GM12878 (cell line): ENCODE data around the gene SLC23A2. TPM values are rescaled to one million over a fixed set of nuclear protein-coding genes. Genes with fewer than 3 reads are reported as not detected.

Experiments used
- ATAC-seq: fragments of 200-7000 bp; cut with Tn5 transposase; 3 replicates; pipeline ENCODE4 v1.9.1; 2020; ENCODE audit warnings: mild to moderate bottlenecking, moderate library complexity
- BruUV-seq: library from RNA; stranded (reverse); fragments of 400-500 nt; replicated peaks from 2 replicates; lab custom pipeline; 2021; lab: Mats Ljungman, UMichigan
- CTCF ChIA-PET: fragments of 300-600 bp; sonication (Branson Sonifier 250); formaldehyde crosslinking; extraction: SDS; loops from one replicate; lab custom pipeline; 2021; ENCODE audit warnings: inconsistent platforms; lab: Yijun Ruan, JAX
- POLR2A ChIA-PET: fragments of 350-600 bp; formaldehyde crosslinking; extraction: SDS; loops from one replicate; lab custom pipeline; 2021; ENCODE audit warnings: inconsistent platforms; lab: Charles Lee
- RAD21 ChIA-PET: fragments of 300-600 bp; sonication (Branson Sonifier 250); formaldehyde crosslinking; loops from one replicate; lab custom pipeline; 2023; ENCODE audit warnings: antibody characterized with exemption; ENCODE audit not compliant: unreplicated experiment; lab: Charles Lee
- SMC1A ChIA-PET: fragments of 300-600 bp; sonication (Branson Sonifier 250); formaldehyde crosslinking; loops from one replicate; lab custom pipeline; 2023; ENCODE audit not compliant: unreplicated experiment, uncharacterized antibody; lab: Charles Lee
- DNase-seq: peaks from one replicate; pipeline ENCODE4 v3.0.0-alpha.2; 2011; ENCODE audit warnings: low read depth, low spot score
- FAIRE-seq: peaks from 3 replicates; lab custom pipeline; 2011; peaks lifted over from hg19 to GRCh38; lab: Jason Lieb, UNC
- H2AFZ ChIP-seq: 2 replicates; pipeline ENCODE4 v1.6.0; 2011; ENCODE audit warnings: low read depth, low read length, control low read depth; ENCODE audit not compliant: control insufficient read depth
- H3K27ac ChIP-seq: 2 replicates; pipeline ENCODE4 v1.5.1; 2011; ENCODE audit warnings: control low read depth; ENCODE audit not compliant: control insufficient read depth, insufficient read depth
- H3K27me3 ChIP-seq, 2 experiments: replicated peaks in 1 of 2; 2 replicates each; pipeline versions ENCODE4 v1.6.0 to v1.6.1; 2011; ENCODE audit warnings: low read length in 1 of 2; ENCODE audit not compliant: control insufficient read depth in 2 of 2, insufficient read depth in 2 of 2
- H3K36me3 ChIP-seq, 2 experiments: 2 replicates each; pipeline ENCODE4 v1.5.1; 2011; ENCODE audit warnings: low read length in 1 of 2; ENCODE audit not compliant: control insufficient read depth in 2 of 2, insufficient read depth in 2 of 2
- H3K4me1 ChIP-seq: 2 replicates; pipeline ENCODE4 v1.6.1; 2011; ENCODE audit warnings: mild to moderate bottlenecking, low read length, moderate library complexity, mixed read lengths; ENCODE audit not compliant: control insufficient read depth, insufficient read depth
- H3K4me2 ChIP-seq: 2 replicates; pipeline ENCODE4 v1.6.0; 2011; ENCODE audit warnings: control low read depth; ENCODE audit not compliant: control insufficient read depth, insufficient read depth
- H3K4me3 ChIP-seq: fragments of 200-600 bp; sonication (generic); 2 replicates; pipeline ENCODE4 v1.5.1; 2016
- H3K79me2 ChIP-seq: 2 replicates; pipeline ENCODE4 v1.6.0; 2011; ENCODE audit warnings: low read length; ENCODE audit not compliant: control insufficient read depth, insufficient read depth
- H3K9ac ChIP-seq: 2 replicates; pipeline ENCODE4 v1.8.0; 2011; ENCODE audit warnings: low read length, control low read depth, mixed read lengths; ENCODE audit not compliant: control insufficient read depth, insufficient read depth
- H3K9me3 ChIP-seq: replicated peaks from 3 replicates; pipeline ENCODE4 v1.5.1; 2011; ENCODE audit warnings: mild to moderate bottlenecking, low read length; ENCODE audit not compliant: control insufficient read depth, insufficient read depth
- H4K20me1 ChIP-seq: 2 replicates; pipeline ENCODE4 v1.6.0; 2011; ENCODE audit not compliant: control insufficient read depth, insufficient read depth
- ASH2L ChIP-seq: fragments of 300-600, 200-600 bp; sonication (generic); IDR thresholded peaks from 2 replicates; pipeline ENCODE4 v1.6.1; 2017; ENCODE audit warnings: low read depth, mild to moderate bottlenecking, borderline replicate concordance
- CBFB ChIP-seq: IDR thresholded peaks from 2 replicates; pipeline ENCODE4 v1.6.1; 2016; ENCODE audit warnings: antibody characterized with exemption, low read depth
- CHD2 ChIP-seq: IDR thresholded peaks from 2 replicates; pipeline ENCODE4 v1.6.1; 2011; ENCODE audit warnings: low read depth, low read length, improper control_type of control experiment, borderline replicate concordance
- CREM ChIP-seq: IDR thresholded peaks from 2 replicates; pipeline ENCODE4 v1.6.1; 2014; ENCODE audit warnings: antibody characterized with exemption, low read depth
- DPF2 ChIP-seq: fragments of 450-650 bp; IDR thresholded peaks from 2 replicates; pipeline ENCODE4 v1.6.1; 2017; ENCODE audit warnings: mild to moderate bottlenecking
- HCFC1 ChIP-seq: fragments of 150-350 bp; IDR thresholded peaks from 2 replicates; pipeline ENCODE4 v1.6.1; 2014; ENCODE audit warnings: low read length
- KDM1A ChIP-seq: fragments of 200-600 bp; sonication (generic); IDR thresholded peaks from 2 replicates; pipeline ENCODE4 v1.6.1; 2016; ENCODE audit warnings: borderline replicate concordance
- KLF5 ChIP-seq: fragments of 450-650 bp; IDR thresholded peaks from 2 replicates; pipeline ENCODE4 v1.6.1; 2014; ENCODE audit warnings: mild to moderate bottlenecking; ENCODE audit not compliant: partially characterized antibody
- NFYB ChIP-seq: IDR thresholded peaks from 2 replicates; pipeline ENCODE4 v1.6.1; 2011; ENCODE audit warnings: low read depth, mild to moderate bottlenecking, low read length, improper control_type of control experiment, moderate library complexity; ENCODE audit not compliant: insufficient read depth
- SRF ChIP-seq, 2 experiments: IDR thresholded peaks; 2 replicates each; pipeline ENCODE4 v1.6.1; 2011; ENCODE audit warnings: low read depth in 2 of 2, low read length in 2 of 2, mild to moderate bottlenecking in 1 of 2, moderate library complexity in 1 of 2
- TCF3 ChIP-seq: IDR thresholded peaks from 2 replicates; pipeline ENCODE4 v1.6.1; 2012; ENCODE audit warnings: low read depth, mild to moderate bottlenecking, low read length, borderline replicate concordance; ENCODE audit not compliant: insufficient read depth
- ZBED1 ChIP-seq: IDR thresholded peaks from 2 replicates; pipeline ENCODE4 v1.6.1; 2016; ENCODE audit warnings: borderline replicate concordance
- WGBS: methylation state at CpG from one replicate; pipeline ENCODE4 v1.1.6; 2016; ENCODE audit warnings: low lambda C conversion rate; ENCODE audit not compliant: insufficient replicate concordance, insufficient coverage; ENCODE audit errors: missing lambda C conversion rate; 5-methylcytosine and 5-hydroxymethylcytosine counted together
- in situ Hi-C: fragments of 300-500 bp; cut with MboI; formaldehyde crosslinking; loops from 9 replicates; pipeline ENCODE4 v1.14.3; 2018; ENCODE audit warnings: mixed read lengths
- intact Hi-C: fragments of 100-400 bp; cut with micrococcal nuclease; formaldehyde crosslinking; loops from one replicate; pipeline ENCODE4 v1.14.2; 2022; ENCODE audit not compliant: unreplicated experiment
- polyA plus RNA-seq, 11 experiments: library from polyadenylated mRNA; depleted of rRNA in 4 of 11; unstranded in 6 of 11; stranded (reverse) in 5 of 11; fragments of >200 nt; fragmentation: Nextera tagmentation in 4 of 11; fragmentation: Illumina TruSeq in 1 of 11; extraction: Ambion mirVana in 4 of 11; extraction: Trizol in 1 of 11; gene quantifications; 1 replicate in 1 of 11; 2 replicates in 10 of 11; pipeline versions ENCODE4 v1.2.1 to v1.2.3, GENCODE V29; 2011 to 2016; ENCODE audit warnings: inconsistent platforms in 2 of 11, missing spikeins in 2 of 11, low read depth in 1 of 11
- total RNA-seq, 4 experiments: library from RNA; depleted of rRNA in 3 of 4; stranded (reverse); fragments of >200 nt in 3 of 4; fragmentation: Illumina TruSeq in 1 of 4; extraction: Trizol in 1 of 4; gene quantifications; 2 replicates each; pipeline versions ENCODE4 v1.2.1 to v1.2.3, GENCODE V29; 2013 to 2021
- TF ChIP-seq, protein P1 (sequence below): fragments of 450-650 bp; IDR thresholded peaks from 2 replicates; pipeline ENCODE4 v1.6.1; 2017; ENCODE audit warnings: mild to moderate bottlenecking, moderate library complexity
- TF ChIP-seq, protein P2 (sequence below): IDR thresholded peaks from 2 replicates; pipeline ENCODE4 v1.6.1; 2011; ENCODE audit warnings: mild to moderate bottlenecking, low read depth, low read length, moderate library complexity; ENCODE audit not compliant: insufficient replicate concordance

Gene SLC23A2
- total and polyA plus RNA-seq, 10 of the 15 experiments (the other 5 are each of a cell fraction or from before 2014, with no cell fraction given) = 4.4 to 56.1 (median 35.5) TPM

- TF ChIP-seq TCF3 (no peak), ASH2L (no peak), CREM (peak; percentile 13; the same call in 1 of the 2 replicates)
Observed at GRCh38 chr20:4814696-4815252, 186.5 kb downstream of the SLC23A2 start (continued).

DNA sequence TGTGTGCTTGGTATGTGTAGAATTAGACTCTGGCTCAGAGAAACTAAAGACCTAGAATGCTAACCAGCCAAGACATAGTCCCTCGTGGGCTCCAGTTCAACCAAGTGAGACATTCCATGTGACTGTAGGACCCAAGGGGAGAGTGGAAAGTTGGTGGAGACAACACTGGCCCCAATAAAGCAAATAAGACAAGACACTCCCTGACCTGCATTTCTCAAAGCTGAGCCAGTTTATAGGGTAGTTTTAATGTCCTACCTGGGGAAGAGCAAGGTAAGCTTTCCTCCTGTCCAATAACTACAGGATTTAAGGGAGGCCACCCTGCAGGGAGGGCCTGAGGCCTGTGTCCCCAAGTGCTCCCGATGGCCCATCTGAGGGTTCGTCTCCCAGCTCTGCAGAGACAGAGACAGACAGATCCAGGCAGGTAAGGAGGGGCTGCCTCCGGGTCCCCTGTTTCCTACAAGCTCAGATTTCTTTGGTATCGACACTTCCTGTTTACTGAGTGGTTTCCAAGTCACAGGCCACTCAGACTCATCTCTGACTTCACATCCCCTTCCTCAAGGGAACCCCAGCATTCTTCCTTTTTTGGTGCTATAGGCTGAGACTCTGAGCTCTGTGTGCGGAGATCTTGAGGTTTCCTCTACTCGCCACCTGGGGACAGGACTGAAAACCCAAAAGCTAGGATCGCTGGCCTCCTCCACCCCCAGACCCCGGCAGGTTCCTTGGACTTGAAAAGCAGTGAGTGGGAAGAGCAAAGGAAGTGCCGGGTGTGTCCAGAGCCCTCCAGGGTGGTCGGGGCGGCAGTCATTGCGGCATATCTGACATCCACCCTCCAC lies 187.2 kb downstream of the SLC23A2 start:
- no peaks in the 10 kb centered on the region for H3K27me3 ChIP-seq
- H3K27ac ChIP-seq = peak overlapping the region; percentile 98
- in situ Hi-C loops = loop anchor here (5.0 kb wide), 1 partner anchor 268 kb away; no protein-coding TSS in a partner anchor
- ATAC-seq (peak; percentile 63), DNase-seq (peak; percentile 91), FAIRE-seq (no peak)
- peak overlapping the region; percentile 71 for H3K4me3 ChIP-seq
- RAD21 ChIA-PET = interaction anchor here (0.6 to 3.4 kb wide), 17 partner anchors 11 to 313 kb away, joined by 3 to 15 read pairs (median 4); partner anchors contain the start of genes CDS2 and PCNA
- peaks cover 30% of the 10 kb centered on the region for H3K79me2 ChIP-seq
- no peaks in the 10 kb centered on the region for H3K9me3 ChIP-seq
- H3K36me3 ChIP-seq = no peaks in the 10 kb centered on the region
- BruUV-seq = TSS peak; percentile 61
- no peaks in the 10 kb centered on the region for H4K20me1 ChIP-seq
- H3K4me2 ChIP-seq = peak overlapping the region; percentile 97
- peaks cover 66% of the 10 kb centered on the region for H3K4me1 ChIP-seq
- SMC1A ChIA-PET = interaction anchor here (0.7 to 4.0 kb wide), 18 partner anchors 11 to 312 kb away, joined by 3 to 19 read pairs (median 4); partner anchors contain the start of gene CDS2
- H2AFZ ChIP-seq = peak overlapping the region; percentile 19
- WGBS = under 1% methylated on average over 13 of the region's 13 CpGs
- POLR2A ChIA-PET = interaction anchor here (0.6 to 1.5 kb wide), 13 partner anchors 10 to 755 kb away, joined by 3 to 9 read pairs (median 4); partner anchors contain the start of gene CDS2
- CTCF ChIA-PET = interaction anchor here (0.7 to 2.6 kb wide), 15 partner anchors 18 to 301 kb away, joined by 3 to 11 read pairs (median 3); no protein-coding TSS in a partner anchor
- intact Hi-C loops = loop anchor here (1.0 to 5.0 kb wide), 4 partner anchors 133 to 308 kb away; no protein-coding TSS in a partner anchor
- H3K9ac ChIP-seq = peak overlapping the region; percentile 99
- TF ChIP-seq HCFC1 (no peak), CBFB (peak; percentile 20; the same call in 1 of the 2 replicates), CHD2 (peak; percentile 47; the same call in 1 of the 2 replicates), KLF5 (peak; percentile 68), NFYB (peak; percentile 45; the same call in 1 of the 2 replicates), KDM1A (no peak), SRF (IDR thresholded peaks at IDR 0.05; ENCODE audit: low read depth in 2 of 2, low read length in 2 of 2) (peak; percentile 85 to 98), ZBED1 (0 out of 2 replicates have a peak, but pooled peaks have one; percentile 78), DPF2 (no peak)
- TF ChIP-seq, protein P1, sequence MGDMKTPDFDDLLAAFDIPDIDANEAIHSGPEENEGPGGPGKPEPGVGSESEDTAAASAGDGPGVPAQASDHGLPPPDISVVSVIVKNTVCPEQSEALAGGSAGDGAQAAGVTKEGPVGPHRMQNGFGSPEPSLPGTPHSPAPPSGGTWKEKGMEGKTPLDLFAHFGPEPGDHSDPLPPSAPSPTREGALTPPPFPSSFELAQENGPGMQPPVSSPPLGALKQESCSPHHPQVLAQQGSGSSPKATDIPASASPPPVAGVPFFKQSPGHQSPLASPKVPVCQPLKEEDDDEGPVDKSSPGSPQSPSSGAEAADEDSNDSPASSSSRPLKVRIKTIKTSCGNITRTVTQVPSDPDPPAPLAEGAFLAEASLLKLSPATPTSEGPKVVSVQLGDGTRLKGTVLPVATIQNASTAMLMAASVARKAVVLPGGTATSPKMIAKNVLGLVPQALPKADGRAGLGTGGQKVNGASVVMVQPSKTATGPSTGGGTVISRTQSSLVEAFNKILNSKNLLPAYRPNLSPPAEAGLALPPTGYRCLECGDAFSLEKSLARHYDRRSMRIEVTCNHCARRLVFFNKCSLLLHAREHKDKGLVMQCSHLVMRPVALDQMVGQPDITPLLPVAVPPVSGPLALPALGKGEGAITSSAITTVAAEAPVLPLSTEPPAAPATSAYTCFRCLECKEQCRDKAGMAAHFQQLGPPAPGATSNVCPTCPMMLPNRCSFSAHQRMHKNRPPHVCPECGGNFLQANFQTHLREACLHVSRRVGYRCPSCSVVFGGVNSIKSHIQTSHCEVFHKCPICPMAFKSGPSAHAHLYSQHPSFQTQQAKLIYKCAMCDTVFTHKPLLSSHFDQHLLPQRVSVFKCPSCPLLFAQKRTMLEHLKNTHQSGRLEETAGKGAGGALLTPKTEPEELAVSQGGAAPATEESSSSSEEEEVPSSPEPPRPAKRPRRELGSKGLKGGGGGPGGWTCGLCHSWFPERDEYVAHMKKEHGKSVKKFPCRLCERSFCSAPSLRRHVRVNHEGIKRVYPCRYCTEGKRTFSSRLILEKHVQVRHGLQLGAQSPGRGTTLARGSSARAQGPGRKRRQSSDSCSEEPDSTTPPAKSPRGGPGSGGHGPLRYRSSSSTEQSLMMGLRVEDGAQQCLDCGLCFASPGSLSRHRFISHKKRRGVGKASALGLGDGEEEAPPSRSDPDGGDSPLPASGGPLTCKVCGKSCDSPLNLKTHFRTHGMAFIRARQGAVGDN = peak; percentile 9; the same call in 1 of the 2 replicates
- TF ChIP-seq, protein P2, sequence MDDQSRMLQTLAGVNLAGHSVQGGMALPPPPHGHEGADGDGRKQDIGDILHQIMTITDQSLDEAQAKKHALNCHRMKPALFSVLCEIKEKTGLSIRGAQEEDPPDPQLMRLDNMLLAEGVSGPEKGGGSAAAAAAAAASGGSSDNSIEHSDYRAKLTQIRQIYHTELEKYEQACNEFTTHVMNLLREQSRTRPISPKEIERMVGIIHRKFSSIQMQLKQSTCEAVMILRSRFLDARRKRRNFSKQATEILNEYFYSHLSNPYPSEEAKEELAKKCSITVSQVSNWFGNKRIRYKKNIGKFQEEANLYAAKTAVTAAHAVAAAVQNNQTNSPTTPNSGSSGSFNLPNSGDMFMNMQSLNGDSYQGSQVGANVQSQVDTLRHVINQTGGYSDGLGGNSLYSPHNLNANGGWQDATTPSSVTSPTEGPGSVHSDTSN = no peak
